Prostate gland (tissue), 2 donors: ENCODE measurements around the gene PCDH9.

ENCODE experiments used
- POLR2A ChIP-seq: fragments of 450-650 bp; IDR thresholded peaks from one replicate; pipeline ENCODE4 v1.6.1; 2016; ENCODE audit warnings: antibody characterized with exemption, mild to moderate bottlenecking
- TF ChIP-seq, protein P1 (sequence below), 4 experiments: fragments of 200-600 bp in 2 of 4; fragments of 450-650 bp in 2 of 4; sonication (generic) in 2 of 4; IDR thresholded peaks; 1 replicate in 3 of 4; 2 replicates in 1 of 4; pipeline ENCODE4 v1.5.1; 2016 to 2019; ENCODE audit warnings: antibody characterized with exemption in 4 of 4, mild to moderate bottlenecking in 2 of 4, moderate library complexity in 2 of 4

- TF ChIP-seq, protein P1, sequence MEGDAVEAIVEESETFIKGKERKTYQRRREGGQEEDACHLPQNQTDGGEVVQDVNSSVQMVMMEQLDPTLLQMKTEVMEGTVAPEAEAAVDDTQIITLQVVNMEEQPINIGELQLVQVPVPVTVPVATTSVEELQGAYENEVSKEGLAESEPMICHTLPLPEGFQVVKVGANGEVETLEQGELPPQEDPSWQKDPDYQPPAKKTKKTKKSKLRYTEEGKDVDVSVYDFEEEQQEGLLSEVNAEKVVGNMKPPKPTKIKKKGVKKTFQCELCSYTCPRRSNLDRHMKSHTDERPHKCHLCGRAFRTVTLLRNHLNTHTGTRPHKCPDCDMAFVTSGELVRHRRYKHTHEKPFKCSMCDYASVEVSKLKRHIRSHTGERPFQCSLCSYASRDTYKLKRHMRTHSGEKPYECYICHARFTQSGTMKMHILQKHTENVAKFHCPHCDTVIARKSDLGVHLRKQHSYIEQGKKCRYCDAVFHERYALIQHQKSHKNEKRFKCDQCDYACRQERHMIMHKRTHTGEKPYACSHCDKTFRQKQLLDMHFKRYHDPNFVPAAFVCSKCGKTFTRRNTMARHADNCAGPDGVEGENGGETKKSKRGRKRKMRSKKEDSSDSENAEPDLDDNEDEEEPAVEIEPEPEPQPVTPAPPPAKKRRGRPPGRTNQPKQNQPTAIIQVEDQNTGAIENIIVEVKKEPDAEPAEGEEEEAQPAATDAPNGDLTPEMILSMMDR (IDR thresholded peaks at IDR 0.05): no peak
- TF ChIP-seq POLR2A: no peak
Observed at GRCh38 chr13:67156723-67157060, 73.4 kb downstream of the PCDH9 start.
